SK-N-SH treated with all-trans-retinoic acid at 6 μM for 48 hours (cell line): Measurements from ENCODE around the gene UGT1A8.

Experiments
- ATAC-seq: fragments of 200-7000 bp; cut with Tn5 transposase; 3 replicates; pipeline ENCODE4 v1.9.1; 2020; ENCODE audit warnings: mild to moderate bottlenecking, moderate library complexity
- ARNTL ChIP-seq: fragments of 450-650 bp; formaldehyde crosslinking; IDR thresholded peaks from 2 replicates; pipeline ENCODE4 v1.5.0; 2020; ENCODE audit warnings: low read depth, mild to moderate bottlenecking, moderate library complexity, borderline replicate concordance
- BACH2 ChIP-seq: fragments of 250-450 bp; sonication (Bioruptor Pico); IDR thresholded peaks from 2 replicates; pipeline ENCODE4 v1.9.0; 2021; ENCODE audit warnings: mild to moderate bottlenecking, borderline replicate concordance
- CREB5 ChIP-seq: fragments of 250-450 bp; sonication (Bioruptor Pico); IDR thresholded peaks from 2 replicates; pipeline ENCODE4 v1.5.1; 2020; ENCODE audit warnings: low read depth, mild to moderate bottlenecking, moderate library complexity
- CSDC2 ChIP-seq: fragments of 250-450 bp; sonication (Bioruptor Pico); IDR thresholded peaks from 2 replicates; pipeline ENCODE4 v1.5.0; 2020; ENCODE audit warnings: mild to moderate bottlenecking, moderate library complexity
- CSRNP3 ChIP-seq: fragments of 250-450 bp; sonication (Bioruptor Pico); IDR thresholded peaks from 2 replicates; pipeline ENCODE4 v1.5.1; 2021; ENCODE audit warnings: mild to moderate bottlenecking, moderate library complexity
- ESRRG ChIP-seq: fragments of 250-450 bp; sonication (Bioruptor Pico); IDR thresholded peaks from 2 replicates; pipeline ENCODE4 v1.6.1; 2021; ENCODE audit warnings: mild to moderate bottlenecking
- GLIS3 ChIP-seq: fragments of 250-450 bp; sonication (Bioruptor Pico); IDR thresholded peaks from 2 replicates; pipeline ENCODE4 v1.5.0; 2020; ENCODE audit warnings: mild to moderate bottlenecking, moderate library complexity
- ISL1 ChIP-seq: fragments of 250-450 bp; sonication (Bioruptor Pico); IDR thresholded peaks from 2 replicates; pipeline ENCODE4 v2.1.2; 2022; ENCODE audit warnings: mild to moderate bottlenecking, moderate library complexity
- OSR1 ChIP-seq: fragments of 250-450 bp; sonication (Bioruptor Pico); IDR thresholded peaks from 2 replicates; pipeline ENCODE4 v1.8.0; 2022; ENCODE audit warnings: moderate library complexity, mild to moderate bottlenecking, inconsistent platforms
- PPARA ChIP-seq: fragments of 250-450 bp; sonication (Bioruptor Pico); IDR thresholded peaks from 2 replicates; pipeline ENCODE4 v1.5.0; 2020; ENCODE audit warnings: mild to moderate bottlenecking, borderline replicate concordance
- RARB ChIP-seq: fragments of 250-450 bp; sonication (Bioruptor Pico); IDR thresholded peaks from 2 replicates; pipeline ENCODE4 v1.8.0; 2021; ENCODE audit warnings: mild to moderate bottlenecking, moderate library complexity
- SNAI2 ChIP-seq: fragments of 250-450 bp; sonication (Bioruptor Pico); IDR thresholded peaks from 2 replicates; pipeline ENCODE4 v1.5.0; 2020; ENCODE audit warnings: mild to moderate bottlenecking, moderate library complexity
- TCF4 ChIP-seq: fragments of 250-450 bp; sonication (Bioruptor Pico); IDR thresholded peaks from 2 replicates; pipeline ENCODE4 v1.8.0; 2021; ENCODE audit warnings: mild to moderate bottlenecking, moderate library complexity, borderline replicate concordance
- TOX ChIP-seq: fragments of 250-450 bp; sonication (Bioruptor Pico); IDR thresholded peaks from 2 replicates; pipeline ENCODE4 v1.8.0; 2021; ENCODE audit warnings: mild to moderate bottlenecking, moderate library complexity, borderline replicate concordance
- TSHZ2 ChIP-seq: fragments of 250-450 bp; sonication (Bioruptor Pico); IDR thresholded peaks from 2 replicates; pipeline ENCODE4 v1.5.0; 2020; ENCODE audit warnings: mild to moderate bottlenecking, moderate library complexity
- ZC3H10 ChIP-seq: fragments of 250-450 bp; sonication (Bioruptor Pico); IDR thresholded peaks from 2 replicates; pipeline ENCODE4 v1.5.1; 2021; ENCODE audit warnings: mild to moderate bottlenecking, moderate library complexity
- ZFP3 ChIP-seq: fragments of 250-450 bp; sonication (Bioruptor Pico); IDR thresholded peaks from 2 replicates; pipeline ENCODE4 v1.5.0; 2020; ENCODE audit warnings: mild to moderate bottlenecking, moderate library complexity
- ZFP30 ChIP-seq: fragments of 450-650 bp; formaldehyde crosslinking; IDR thresholded peaks from 2 replicates; pipeline ENCODE4 v1.5.0; 2022; ENCODE audit warnings: mild to moderate bottlenecking, moderate library complexity
- ZNF70 ChIP-seq: fragments of 450-650 bp; formaldehyde crosslinking; IDR thresholded peaks from 2 replicates; pipeline ENCODE4 v1.5.0; 2020; ENCODE audit warnings: mild to moderate bottlenecking, moderate library complexity
- TF ChIP-seq, protein P1 (sequence below): fragments of 250-450 bp; sonication (Bioruptor Pico); IDR thresholded peaks from 2 replicates; pipeline ENCODE4 v1.8.0; 2021; ENCODE audit warnings: low read depth, mild to moderate bottlenecking, moderate library complexity, borderline replicate concordance

UGT1A8 gene

GRCh38 chr2:233820774-233821105 lies 203.3 kb downstream of the UGT1A8 start (continued):
- TF ChIP-seq TOX (CRISPR knock-in tag) (no peak), PPARA (CRISPR knock-in tag) (no peak), CSRNP3 (no peak), ZC3H10 (no peak), ZNF70 (CRISPR knock-in tag) (no peak), ISL1 (CRISPR knock-in tag) (no peak)

DNA sequence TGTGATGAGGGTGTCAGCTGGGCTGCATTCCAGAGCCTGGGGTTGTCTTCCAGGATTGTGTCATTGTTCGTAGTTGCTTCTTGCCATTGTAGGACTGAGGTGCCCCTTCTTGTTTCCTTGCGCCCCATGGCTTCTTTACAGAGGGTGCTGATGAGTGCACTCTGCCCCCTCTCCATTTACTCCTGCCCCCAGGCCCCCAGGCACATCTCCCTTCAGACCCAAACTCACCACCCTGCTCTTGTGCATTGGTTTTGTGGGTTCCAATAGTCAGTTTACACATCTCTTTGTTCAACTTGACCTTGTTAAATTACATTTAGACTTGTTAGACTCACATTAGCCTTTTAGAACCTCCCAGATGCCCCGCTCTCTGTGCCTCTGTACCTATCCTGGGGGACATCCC lies 203.8 kb downstream of the UGT1A8 start:
- TF ChIP-seq GLIS3 (CRISPR knock-in tag) (no peak), CSDC2 (CRISPR knock-in tag) (no peak), TSHZ2 (CRISPR knock-in tag) (no peak), ESRRG (no peak), BACH2 (no peak), ZC3H10 (no peak), CREB5 (CRISPR knock-in tag) (no peak), ARNTL (CRISPR knock-in tag) (no peak), ZFP30 (CRISPR knock-in tag) (no peak), TOX (CRISPR knock-in tag) (no peak), ZNF70 (CRISPR knock-in tag) (no peak), ZFP3 (CRISPR knock-in tag) (no peak), SNAI2 (CRISPR knock-in tag) (no peak), OSR1 (no peak), RARB (CRISPR knock-in tag) (no peak), PPARA (CRISPR knock-in tag) (no peak), CSRNP3 (no peak)
- TF ChIP-seq, protein P1, sequence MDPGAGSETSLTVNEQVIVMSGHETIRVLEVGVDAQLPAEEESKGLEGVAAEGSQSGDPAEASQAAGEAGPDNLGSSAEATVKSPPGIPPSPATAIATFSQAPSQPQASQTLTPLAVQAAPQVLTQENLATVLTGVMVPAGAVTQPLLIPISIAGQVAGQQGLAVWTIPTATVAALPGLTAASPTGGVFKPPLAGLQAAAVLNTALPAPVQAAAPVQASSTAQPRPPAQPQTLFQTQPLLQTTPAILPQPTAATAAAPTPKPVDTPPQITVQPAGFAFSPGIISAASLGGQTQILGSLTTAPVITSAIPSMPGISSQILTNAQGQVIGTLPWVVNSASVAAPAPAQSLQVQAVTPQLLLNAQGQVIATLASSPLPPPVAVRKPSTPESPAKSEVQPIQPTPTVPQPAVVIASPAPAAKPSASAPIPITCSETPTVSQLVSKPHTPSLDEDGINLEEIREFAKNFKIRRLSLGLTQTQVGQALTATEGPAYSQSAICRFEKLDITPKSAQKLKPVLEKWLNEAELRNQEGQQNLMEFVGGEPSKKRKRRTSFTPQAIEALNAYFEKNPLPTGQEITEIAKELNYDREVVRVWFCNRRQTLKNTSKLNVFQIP (CRISPR knock-in tag), result no peak
- no peak for ATAC-seq

DNA sequence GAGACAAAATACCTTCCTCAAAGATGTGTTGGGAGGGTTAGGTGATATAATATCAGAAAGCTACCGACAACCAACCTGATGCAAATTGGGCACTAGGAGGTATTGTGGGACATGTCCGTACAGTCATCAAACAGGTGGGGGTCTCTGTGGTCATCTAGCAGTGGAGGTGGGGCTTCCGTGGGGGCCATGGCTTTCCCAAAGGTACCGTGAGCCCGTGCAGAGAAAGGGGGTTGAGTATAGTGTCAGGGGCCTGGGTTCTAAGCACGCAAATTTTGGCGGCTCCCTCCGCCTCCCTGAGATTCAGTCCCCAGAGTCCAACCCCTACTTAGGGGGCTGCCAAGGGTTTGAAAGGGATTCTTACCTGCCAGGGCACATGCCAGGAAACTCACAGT lies 204.3 kb downstream of the UGT1A8 start:
- no peak for ATAC-seq
- no peak for TF ChIP-seq ZFP3 (CRISPR knock-in tag)
- no peak for TF ChIP-seq ESRRG
- no peak for TF ChIP-seq CREB5 (CRISPR knock-in tag)
- no peak for TF ChIP-seq CSRNP3
- no peak for TF ChIP-seq SNAI2 (CRISPR knock-in tag)
- TF ChIP-seq PPARA (CRISPR knock-in tag), result no peak
- TF ChIP-seq GLIS3 (CRISPR knock-in tag), result no peak
- no peak for TF ChIP-seq OSR1
- TF ChIP-seq TSHZ2 (CRISPR knock-in tag), result no peak
- TF ChIP-seq TCF4, result no peak
- TF ChIP-seq BACH2, result no peak
